D721Med (cell line): ENCODE measurements around the gene PLEKHN1.

Experiments
- DNase-seq: peaks from one replicate; pipeline ENCODE4 v3.0.0; 2011; ENCODE audit warnings: low spot score; ENCODE audit not compliant: insufficient read length
- FAIRE-seq: peaks from 2 replicates; lab custom pipeline; 2011; peaks lifted over from hg19 to GRCh38; lab: Jason Lieb, UNC
- TF ChIP-seq, protein P1 (sequence below): IDR thresholded peaks from 2 replicates; pipeline ENCODE4 v1.5.1; 2012; ENCODE audit warnings: mild to moderate bottlenecking, control low read depth; ENCODE audit not compliant: insufficient read depth; ENCODE audit errors: missing control alignments

The PLEKHN1 gene

DNA sequence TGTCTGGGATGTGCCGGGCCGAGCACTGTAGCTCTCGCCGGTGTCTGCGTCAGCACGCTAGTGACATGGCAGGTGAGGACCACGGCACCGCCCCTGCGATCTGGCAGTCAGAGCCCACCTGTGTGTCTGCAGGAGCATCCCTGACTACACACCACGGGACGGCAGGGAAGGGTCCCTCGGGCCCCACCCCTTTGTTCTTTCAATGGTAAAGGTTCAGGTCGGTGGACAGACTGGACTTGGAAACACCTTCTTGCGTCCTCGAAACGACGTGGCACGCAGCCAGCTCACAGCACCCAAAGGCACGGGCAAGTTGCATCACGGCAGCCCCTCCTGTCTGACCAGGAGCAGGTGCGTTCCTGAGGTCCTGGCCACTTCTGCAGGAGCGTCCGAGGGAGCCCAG lies 46.3 kb upstream of the PLEKHN1 start:
- DNase-seq, result no peak
- FAIRE-seq, result no peak
- TF ChIP-seq, protein P1, sequence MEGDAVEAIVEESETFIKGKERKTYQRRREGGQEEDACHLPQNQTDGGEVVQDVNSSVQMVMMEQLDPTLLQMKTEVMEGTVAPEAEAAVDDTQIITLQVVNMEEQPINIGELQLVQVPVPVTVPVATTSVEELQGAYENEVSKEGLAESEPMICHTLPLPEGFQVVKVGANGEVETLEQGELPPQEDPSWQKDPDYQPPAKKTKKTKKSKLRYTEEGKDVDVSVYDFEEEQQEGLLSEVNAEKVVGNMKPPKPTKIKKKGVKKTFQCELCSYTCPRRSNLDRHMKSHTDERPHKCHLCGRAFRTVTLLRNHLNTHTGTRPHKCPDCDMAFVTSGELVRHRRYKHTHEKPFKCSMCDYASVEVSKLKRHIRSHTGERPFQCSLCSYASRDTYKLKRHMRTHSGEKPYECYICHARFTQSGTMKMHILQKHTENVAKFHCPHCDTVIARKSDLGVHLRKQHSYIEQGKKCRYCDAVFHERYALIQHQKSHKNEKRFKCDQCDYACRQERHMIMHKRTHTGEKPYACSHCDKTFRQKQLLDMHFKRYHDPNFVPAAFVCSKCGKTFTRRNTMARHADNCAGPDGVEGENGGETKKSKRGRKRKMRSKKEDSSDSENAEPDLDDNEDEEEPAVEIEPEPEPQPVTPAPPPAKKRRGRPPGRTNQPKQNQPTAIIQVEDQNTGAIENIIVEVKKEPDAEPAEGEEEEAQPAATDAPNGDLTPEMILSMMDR, result no peak

DNA sequence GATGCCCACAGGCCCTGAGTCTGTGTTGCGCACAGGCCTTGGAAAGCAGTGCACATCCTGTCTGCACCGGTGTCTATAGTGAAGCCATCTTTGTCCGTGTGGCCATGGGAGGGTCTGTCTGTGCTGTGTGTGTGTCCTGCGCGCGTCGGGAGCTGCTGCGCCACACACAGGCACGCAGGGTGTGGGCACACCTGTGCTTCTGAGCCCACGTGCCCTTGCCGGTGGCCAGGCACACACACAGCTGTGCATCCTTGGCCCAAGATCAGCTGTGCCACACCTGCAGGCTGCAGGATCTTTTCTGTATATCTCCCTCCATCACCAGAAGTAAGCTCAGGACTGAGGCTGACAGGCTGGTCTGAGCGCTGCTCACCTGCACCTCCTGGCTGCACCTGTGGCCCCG lies 45.8 kb upstream of the PLEKHN1 start:
- TF ChIP-seq, protein P1, result no peak
- DNase-seq (no peak), FAIRE-seq (no peak)

- peak; percentile 63 for DNase-seq
- FAIRE-seq, result no peak
- TF ChIP-seq, protein P1, result no peak
Observed at GRCh38 chr1:921011-921837, 45.1 kb upstream of the PLEKHN1 start.

- FAIRE-seq, result no peak
- no peak for DNase-seq
Observed at GRCh38 chr1:923131-923990, 42.9 kb upstream of the PLEKHN1 start, which contains the start of gene SAMD11. TSS of gene SAMD11 (plus strand) at chr1:923923. CDS start at chr1:924432, 509 bp downstream.

DNA sequence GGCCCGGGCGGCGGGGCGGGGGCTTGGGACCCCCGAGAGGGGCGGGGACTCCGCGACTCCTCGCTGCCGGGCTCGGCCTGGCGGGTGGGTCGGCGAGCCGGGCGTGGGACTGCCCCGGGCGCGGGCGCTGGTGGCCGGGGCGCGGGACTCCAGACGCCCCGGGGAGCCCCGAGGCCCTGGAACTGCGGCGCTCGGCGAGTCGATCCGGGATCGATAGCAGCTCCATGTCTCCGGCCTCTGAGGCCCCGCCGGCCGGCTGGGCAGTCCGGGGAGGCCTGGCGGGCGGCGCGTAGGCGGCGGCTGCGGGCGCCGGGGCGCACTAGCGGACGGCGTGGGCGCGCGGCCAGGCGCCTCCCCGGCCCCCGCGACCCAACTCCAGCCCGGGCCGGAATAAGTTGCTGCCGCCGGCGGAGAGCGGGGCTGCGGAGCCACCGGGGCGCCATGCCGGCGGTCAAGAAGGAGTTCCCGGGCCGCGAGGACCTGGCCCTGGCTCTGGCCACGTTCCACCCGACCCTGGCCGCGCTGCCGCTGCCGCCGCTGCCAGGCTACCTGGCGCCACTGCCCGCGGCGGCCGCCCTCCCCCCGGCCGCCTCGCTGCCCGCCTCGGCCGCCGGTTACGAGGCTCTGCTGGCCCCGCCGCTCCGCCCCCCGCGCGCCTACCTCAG lies 42.2 kb upstream of the PLEKHN1 start:
- no peak for FAIRE-seq
- DNase-seq, result no peak
- TF ChIP-seq, protein P1, result no peak

More at GRCh38 chr1:923131-923990, 42.9 kb upstream of the PLEKHN1 start, which contains the start of gene SAMD11:
- TF ChIP-seq, protein P1, result no peak

DNA sequence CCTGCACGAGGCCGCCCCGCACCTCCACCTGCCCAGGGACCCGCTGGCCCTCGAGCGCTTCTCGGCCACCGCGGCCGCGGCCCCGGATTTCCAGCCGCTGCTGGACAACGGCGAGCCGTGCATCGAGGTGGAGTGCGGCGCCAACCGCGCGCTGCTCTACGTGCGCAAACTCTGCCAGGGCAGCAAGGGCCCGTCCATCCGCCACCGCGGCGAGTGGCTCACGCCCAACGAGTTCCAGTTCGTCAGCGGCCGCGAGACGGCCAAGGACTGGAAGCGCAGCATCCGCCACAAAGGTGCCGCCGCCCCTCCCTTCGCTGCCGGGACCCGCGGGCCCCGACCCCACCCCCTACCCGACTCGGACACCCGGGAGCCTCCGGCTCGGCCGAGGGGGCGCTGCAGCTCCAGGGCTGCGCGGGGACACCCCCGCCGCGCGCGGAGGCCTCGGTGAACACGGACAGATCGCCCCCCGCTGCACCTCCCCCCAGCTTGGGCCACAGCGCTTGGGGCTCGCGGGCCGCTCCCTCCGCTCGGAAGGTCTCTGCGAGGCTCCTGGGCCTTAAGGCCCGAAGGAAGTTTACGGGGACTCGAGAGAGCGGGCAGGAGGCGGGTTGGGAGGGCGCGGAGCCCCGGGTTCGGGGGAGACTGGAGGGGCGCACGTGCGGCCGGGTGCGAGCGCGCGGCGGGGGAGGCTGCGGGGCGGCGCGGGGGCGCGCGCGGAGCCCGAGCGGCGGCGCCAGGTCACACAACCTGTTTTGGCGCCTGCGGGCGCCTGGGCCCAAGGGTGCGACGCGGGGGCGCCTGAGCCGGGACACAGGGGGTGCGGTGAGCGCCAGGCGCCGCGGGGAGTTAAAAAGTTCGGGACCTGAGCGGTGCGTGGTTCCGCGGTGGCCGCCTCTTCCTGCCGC lies 41.4 kb upstream of the PLEKHN1 start:
- no peak for FAIRE-seq
- TF ChIP-seq, protein P1, result no peak

More for the DNA sequence above, 41.4 kb upstream of the PLEKHN1 start:
- DNase-seq, result no peak
